Measurements from ENCODE around the gene RTP5.
"Not testable (repeated sequence)": the region's sequence is repeated elsewhere in the genome, so short reads cannot be mapped to it uniquely, and the experiment has no call there.

The RTP5 gene

GRCh38 chr2:241922816-241923601 lies 53.5 kb downstream of the RTP5 start:
- DNase-seq (ENCODE audit: low spot score) = not testable (repeated sequence)
